ENCODE results near the gene RMC1.
"Not testable (repeated sequence)": the region's sequence is repeated elsewhere in the genome, so short reads cannot be mapped to it uniquely, and the experiment has no call there.

The RMC1 gene

GRCh38 chr18:23536204-23536603 lies 32.9 kb downstream of the RMC1 start:
- no peak for DNase-seq

DNA sequence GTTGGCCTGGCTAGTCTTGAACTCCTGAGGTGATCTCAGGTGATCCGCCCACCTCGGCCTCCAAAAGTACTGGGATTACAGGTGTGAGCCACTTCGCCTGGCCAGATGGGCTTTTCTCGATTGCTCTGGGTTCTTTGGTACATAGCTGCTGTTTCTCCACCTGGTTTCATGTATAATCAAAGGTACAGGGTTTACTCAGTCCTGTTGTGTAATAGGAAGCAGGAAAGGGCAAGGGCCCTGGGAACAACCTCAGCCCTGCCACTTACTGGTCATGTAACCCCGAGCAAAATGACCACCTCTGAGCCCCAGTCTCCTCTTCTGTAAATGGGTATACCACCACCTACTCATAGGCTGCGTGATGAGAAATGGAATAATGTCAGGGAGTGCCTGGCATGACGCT lies 34.0 kb downstream of the RMC1 start:
- DNase-seq = no peak

DNA sequence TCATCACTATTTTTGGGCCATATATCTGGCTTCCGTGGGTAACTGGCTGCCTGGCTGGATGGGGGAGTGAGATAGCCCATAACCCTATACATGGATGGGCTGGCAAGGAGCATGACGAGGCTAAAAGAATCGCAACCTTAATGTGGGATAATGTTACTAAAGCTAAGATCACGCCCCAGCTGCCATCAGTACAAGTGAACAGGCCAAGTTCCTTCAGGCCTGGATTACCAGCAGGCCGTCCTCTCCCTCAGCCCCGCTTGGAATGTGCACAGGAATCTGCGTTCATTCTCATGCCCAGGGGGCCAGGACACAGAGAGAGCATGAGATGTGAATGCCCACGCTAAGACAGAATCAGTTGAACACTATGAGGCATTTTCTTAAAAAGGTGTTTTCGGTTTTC lies 34.7 kb downstream of the RMC1 start:
- no peak for DNase-seq

GRCh38 chr18:23538870-23539269 lies 35.6 kb downstream of the RMC1 start:
- no peak for DNase-seq

- DNase-seq = no peak
Observed at GRCh38 chr18:23539296-23539695, 36.0 kb downstream of the RMC1 start.

GRCh38 chr18:23539911-23540525 lies 36.7 kb downstream of the RMC1 start:
- no peak for DNase-seq

DNA sequence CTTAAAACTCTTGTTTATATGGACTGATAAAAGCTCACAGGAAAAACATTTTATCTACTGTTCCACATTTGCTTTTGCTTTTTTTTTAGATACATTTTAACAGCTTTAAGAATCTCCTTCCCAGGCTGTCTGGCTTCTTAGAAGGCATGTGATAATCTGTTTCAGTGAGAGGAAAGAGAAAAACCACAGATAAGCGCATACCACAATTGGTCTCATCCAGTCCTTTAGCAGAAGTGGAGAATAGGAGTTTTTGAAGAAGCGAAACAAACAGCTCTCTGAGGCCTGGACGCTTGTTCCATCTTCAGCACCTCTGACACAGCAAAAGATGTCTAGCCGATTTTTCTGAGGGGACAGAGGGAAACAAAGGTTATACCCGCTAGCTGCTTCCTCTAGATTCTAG lies 37.6 kb downstream of the RMC1 start:
- DNase-seq = no peak

GRCh38 chr18:23541349-23542093 lies 38.2 kb downstream of the RMC1 start:
- no peak for DNase-seq

- no peak for DNase-seq
Observed at GRCh38 chr18:23542461-23542860, 39.1 kb downstream of the RMC1 start.

DNA sequence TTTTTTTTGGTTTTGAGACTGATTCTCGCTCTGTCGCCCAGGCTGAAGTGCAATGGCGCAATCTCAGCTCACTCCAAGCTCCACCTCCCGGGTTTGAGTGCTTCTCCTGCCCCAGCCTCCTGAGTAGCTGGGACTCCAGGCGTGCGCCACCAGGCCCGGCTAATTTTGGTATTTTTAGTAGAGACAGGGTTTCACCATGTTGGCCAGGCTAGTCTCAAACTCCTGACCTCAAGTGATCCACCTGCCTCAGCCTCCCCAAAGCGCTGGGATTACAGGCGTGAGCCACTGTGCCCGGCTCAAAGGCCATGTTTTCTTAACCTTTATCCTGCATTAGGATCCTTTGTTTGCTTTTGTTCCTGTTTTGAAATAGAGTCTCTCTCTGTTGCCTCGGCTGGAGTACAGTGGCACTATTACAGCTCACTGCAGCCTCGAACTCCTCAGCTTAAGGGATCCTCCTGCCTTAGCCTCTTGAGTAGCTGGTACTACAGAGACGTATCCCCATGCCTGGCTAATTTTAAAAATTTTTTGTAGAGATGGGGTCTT lies 42.0 kb downstream of the RMC1 start:
- DNase-seq = no peak

GRCh38 chr18:23547306-23547705 lies 44.0 kb downstream of the RMC1 start:
- no peak for DNase-seq

GRCh38 chr18:23547846-23548245 lies 44.5 kb downstream of the RMC1 start:
- peak; percentile 81 for DNase-seq

DNA sequence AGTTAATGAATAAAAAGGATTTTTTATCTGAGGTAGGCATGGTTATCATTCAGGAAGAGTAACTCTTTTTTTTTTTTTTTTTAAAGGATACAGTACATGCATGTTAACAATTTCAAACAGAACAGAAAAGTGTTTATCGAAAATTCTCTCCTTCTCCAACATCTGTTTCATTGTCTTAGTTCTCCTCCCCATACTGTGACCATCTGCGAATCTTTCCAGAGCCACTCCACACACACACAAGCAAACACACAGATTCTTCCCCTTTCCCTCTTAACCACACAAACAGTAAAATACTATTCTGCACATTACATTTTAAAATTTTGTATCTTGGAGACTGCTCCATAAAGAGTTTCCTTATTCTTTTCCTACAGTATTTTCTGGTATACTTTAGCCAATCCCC lies 45.0 kb downstream of the RMC1 start:
- DNase-seq = no peak

DNA sequence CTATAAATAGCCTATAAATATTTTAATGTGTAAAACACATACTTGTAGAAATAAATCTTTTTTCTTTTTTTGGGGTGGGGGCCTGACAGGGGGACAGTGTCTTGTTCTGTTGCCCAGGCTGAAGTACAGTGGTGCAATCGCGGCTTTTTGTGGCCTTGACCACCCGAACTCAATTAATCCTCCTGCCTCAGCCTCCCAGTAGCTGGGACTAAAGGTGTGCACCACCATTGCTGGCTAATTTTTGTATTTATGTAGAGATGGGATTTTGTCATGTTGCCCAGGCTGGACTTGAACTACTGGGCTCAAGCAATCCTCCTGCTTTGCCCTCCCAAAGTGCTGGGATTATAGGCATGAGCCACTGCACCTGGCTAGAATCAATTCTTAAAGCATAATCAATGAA lies 45.4 kb downstream of the RMC1 start:
- no peak for DNase-seq

GRCh38 chr18:23550898-23551297 lies 47.6 kb downstream of the RMC1 start:
- no peak for DNase-seq

GRCh38 chr18:23551978-23552377 lies 48.7 kb downstream of the RMC1 start:
- no peak for DNase-seq

GRCh38 chr18:23552505-23552904 lies 49.2 kb downstream of the RMC1 start:
- no peak for DNase-seq

GRCh38 chr18:23553887-23554286 lies 50.6 kb downstream of the RMC1 start:
- DNase-seq = no peak

- no peak for DNase-seq
Observed at GRCh38 chr18:23556145-23556780, 53.0 kb downstream of the RMC1 start.

DNA sequence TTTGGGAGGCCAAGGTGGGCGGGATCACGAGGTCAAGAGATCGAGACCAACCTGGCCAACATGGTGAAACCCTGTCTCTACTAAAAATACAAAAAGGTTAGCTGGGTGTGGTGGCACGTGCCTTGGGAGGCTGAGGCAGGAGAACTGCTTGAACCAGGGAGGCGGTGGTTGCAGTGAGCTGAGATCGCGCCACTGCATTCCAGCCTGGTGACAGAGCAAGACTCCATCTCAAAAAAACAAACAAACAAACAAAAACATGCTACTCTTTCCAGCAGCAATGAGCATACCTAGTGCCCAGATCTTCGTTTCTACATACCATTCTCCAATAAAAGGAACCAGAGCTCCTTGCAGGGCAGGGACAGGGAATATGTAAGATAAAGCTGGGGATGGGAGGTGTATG lies 54.2 kb downstream of the RMC1 start:
- not testable (repeated sequence) for DNase-seq

- DNase-seq = no peak
Observed at GRCh38 chr18:23560186-23560585, 56.9 kb downstream of the RMC1 start.

- no peak for DNase-seq
Observed at GRCh38 chr18:23563377-23564043, 60.2 kb downstream of the RMC1 start.

- DNase-seq = no peak
Observed at GRCh38 chr18:23565916-23566547, 62.7 kb downstream of the RMC1 start.

All from NCI-H2227 treated with DMSO at 0.1 percent for 48 hours (cell line).